HG02610 (cell line): ENCODE data around the gene HOXB4.

ENCODE experiments used
- ATAC-seq: cut with Tn5 transposase; IDR thresholded peaks from one replicate; pipeline ENCODE4 v1.9.1; 2021; ENCODE audit warnings: mild to moderate bottlenecking, moderate library complexity; ENCODE audit not compliant: unreplicated experiment

Gene HOXB4

DNA sequence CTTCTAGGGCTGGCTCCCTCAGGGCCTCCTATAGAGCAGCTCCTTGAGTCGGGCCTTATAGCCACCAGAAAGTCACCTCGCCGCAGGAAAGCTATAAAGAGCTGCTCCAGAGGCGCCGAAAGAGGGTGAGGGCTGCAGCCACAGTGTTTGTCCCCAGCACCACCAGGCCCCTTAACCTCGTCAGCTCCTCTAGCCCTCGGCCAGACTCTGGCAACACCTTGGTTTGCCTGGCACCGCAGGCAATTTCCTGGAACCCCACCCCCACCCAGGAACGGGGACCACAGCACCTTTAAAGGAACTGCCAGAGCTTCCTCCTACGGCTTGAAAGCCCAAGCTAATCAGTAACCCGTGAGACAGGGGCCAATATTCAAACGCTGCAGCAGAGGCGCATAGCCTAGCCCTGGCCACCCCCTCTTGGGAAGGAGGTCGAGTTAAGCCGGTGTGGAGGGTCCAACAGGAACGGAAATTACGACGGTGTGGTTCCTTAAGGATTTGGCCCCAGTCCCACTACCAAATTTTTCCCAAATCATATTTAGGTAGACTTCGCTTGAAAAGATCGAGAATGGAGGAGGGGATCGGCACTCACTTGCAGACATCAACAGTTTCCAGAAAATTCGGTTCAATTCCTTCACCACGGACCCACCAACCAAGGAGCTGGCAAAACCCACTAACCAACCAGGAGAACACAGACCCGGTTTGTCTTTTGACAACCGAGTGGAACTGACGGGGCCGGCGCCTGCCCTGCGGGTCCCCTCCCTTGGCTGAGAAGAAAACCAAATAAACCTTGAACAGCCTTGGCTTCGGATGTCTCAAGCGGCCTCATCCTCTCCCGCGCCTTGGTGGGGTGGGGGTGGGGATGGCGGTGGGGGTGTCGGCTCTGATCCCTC lies 23.6 kb upstream of the HOXB4 start:
- no peak for ATAC-seq

DNA sequence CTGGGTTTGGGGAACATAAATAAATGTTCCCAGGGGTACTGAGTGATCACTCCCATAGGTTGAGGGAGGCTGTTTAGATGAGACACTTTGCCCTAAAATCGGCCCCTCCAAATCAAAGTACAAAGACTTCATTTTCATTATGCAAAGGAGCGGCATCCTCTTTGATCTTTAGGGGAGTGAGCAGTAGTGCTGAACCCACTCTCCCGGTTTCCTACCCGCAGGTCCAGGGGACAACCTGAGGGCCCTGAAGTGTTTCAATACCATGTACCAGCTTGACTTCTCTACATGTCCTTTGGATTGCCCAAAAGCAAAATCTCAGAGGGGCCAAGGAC lies 23.0 kb upstream of the HOXB4 start:
- no peak for ATAC-seq

DNA sequence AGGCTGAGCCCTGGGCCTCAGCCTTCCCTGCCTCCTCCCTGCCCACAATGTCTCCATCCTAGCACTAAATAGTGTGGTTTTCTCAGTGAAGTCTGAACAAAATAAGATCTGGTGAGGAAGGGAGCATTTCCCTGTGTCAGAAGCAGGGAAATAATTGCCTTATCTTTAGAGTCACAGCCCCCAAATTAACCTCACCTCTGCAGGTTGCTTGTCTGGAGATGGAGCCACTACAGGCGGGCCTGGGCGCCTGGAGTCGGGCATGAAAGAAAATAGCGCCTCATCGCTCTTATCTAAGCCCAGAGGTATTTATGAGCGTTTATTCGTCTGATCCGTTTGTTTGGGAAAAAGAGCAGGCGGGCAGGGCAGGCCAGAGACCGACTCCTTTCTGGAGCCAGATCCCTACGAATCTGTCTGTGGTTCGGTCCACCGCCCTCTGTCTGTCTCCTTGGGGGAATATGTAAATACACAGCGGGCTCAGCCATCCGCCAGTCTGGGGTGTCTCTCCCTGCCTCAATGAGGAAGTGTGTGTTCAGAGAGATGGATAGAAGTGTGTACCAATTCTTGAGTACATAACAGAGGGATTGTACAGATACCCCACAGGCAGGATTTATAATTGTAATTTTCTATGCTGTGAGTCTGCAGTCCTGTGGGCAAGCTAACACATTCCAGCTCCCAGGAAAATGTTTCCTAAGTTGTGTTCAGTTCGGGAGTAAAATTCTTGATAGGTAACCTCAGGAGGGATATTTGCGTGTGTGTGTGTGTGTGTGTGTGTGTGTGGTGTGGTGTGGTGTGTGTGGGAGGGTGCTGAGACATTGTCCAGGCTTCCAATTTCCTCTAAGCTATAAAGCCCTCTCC lies 22.3 kb upstream of the HOXB4 start:
- no peak for ATAC-seq

DNA sequence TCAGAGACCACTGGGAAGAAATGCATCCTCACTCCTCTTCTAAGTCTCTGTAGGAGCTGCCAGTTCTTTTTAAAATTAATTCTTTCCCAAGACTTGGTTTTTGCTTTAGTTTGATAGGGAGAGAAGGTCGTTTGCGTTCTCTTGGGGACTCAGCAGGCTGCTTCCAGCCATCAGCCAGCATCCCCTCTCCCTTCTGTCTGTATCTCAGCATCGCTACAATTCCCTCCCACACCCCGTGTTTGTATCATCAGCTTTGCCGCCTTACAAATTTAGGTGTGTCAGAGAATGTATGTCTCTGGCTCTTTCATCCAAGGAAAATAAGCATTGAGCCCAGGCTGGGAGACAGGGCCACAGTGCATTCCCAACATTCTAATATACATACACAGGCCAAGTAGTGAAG lies 21.2 kb upstream of the HOXB4 start:
- no peak for ATAC-seq

DNA sequence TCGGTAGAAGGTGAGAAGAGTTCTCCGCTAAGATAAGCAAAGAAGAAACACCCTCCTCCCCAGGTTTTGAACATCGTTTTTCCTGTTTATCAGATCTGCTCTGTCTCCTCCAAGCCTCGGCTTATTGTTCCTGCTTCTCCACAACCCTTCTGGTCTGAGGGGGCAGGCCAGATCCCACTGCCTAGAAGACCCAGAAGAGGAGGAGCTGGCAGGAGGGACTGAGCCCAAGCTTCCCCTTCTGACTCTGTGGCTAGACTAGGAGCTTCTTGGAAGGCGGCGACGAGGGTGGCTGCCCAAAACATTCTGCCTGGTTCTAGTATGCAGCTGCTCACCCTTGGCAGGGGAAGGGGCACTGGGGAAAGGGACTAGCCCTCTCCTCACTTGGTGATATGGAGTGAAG lies 20.6 kb upstream of the HOXB4 start:
- no peak for ATAC-seq

- no peak for ATAC-seq
These were observed 19.9 kb upstream of the HOXB4 start for GRCh38 chr17:48597778-48598631.

DNA sequence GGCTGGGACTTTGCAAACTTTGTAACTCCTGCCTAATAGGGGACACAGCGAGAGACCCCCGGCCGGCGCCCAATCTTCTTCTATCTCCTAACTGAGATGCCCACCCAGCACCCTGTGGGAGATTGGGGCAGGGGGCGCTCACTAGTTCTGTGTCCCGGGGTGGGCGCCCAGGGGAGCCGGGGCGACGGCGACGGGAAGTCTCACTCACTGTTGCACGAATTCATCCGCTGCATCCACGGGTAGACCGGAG lies 19.3 kb upstream of the HOXB4 start:
- ATAC-seq: no peak

DNA sequence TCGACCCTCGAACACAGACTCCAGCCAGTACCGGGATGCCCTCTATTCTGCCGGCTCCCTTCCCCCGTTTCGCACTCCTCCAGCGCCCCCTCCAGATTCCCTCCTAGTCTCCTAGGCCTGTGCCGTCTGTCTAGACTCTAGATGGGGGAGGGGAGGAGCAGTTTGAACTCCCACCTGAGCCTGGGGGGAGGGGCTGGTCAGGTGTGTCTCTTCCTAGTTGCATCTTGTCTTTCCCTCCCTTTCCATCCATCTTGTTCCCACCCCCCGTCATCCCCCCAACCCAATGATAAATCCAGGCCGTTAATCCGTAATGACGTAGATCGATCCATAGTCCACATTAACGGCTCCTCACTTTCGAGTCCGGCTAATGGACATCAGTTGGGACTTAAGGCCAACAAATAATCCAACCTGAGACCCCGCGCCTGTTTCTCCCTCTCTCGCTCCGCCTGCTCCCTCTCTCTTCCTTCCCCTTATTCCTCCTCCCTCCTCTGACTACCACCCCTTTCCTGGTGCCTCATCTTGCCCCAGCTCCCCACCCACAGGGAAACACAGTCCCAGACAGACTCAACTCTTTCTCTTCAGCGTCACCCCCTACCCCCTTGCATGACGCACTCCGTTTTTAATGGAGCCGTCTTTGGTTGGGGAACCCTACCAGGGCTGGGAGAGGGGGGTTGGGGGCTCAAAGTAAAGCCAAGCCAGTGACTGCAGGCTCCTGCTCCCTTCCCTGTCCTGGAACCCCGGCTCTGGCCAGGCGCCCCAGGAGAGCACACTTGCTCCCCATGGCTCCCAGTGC lies 18.8 kb upstream of the HOXB4 start:
- ATAC-seq: no peak

DNA sequence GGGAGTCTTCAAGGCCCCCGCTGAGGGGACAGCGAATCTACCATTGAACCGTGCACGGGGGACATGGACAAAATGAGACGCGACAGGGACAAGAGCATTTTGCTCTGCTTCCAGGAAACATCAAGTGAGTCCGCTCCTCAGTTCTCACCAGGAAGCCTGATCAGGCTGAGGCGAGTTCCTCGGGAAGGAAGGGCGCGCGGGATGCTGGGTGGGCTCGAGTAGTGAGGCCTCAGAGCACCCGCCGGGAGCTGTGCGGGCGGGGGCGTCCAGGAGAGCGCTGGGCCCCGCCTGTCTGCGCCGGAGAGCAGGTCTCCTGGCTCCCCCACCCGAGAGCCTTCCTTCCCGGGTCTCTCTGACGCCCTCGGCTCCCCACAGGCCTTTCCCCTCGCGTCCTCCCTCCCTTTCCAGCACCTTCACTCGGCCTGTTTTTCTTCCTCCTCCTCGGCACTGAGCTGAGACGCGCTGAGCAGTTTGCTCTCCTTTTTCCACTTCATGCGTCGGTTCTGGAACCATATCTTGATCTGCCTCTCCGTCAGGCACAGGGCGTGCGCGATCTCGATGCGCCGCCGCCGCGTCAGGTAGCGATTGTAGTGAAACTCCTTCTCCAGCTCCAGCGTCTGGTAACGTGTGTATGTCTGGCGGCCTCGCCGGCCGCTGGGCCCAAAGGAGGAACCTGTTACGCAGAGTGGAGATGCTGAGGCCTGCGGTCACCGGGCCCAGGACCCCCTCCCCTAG lies 18.0 kb upstream of the HOXB4 start:
- no peak for ATAC-seq

DNA sequence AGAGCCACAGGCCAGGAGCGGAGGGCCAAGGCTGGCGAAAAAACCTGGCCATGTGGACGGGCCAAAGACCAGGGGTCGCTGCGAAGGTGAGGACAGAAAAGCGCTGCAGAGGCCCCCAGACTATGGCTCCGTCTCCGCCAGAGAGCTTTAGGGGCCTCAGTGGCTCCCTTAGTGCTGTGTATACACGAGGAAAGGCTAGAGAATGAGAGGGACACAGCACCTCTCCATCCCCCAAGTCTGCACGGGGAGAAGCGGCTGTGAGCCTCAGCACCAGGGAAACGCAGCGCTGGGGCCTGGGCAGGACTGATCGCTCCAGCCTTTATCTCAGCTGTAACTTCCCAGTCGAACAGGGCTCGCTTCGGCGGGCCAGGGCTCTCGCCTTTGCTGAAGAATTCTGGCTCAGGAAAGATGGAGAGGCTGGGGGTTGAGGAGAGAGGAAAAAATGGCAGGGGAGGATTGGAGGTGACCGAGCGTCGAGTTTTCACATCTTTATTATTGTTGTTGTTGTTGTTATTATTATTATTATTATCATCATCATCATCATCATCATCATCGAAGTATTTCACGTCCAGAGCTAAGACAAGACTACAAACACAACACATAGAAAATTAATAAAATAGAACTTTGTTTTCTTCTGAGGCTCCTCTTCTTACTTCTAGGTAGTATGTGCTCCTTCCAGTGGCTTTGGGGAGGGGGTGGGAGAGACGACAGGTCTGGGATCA lies 17.3 kb upstream of the HOXB4 start:
- no peak for ATAC-seq

DNA sequence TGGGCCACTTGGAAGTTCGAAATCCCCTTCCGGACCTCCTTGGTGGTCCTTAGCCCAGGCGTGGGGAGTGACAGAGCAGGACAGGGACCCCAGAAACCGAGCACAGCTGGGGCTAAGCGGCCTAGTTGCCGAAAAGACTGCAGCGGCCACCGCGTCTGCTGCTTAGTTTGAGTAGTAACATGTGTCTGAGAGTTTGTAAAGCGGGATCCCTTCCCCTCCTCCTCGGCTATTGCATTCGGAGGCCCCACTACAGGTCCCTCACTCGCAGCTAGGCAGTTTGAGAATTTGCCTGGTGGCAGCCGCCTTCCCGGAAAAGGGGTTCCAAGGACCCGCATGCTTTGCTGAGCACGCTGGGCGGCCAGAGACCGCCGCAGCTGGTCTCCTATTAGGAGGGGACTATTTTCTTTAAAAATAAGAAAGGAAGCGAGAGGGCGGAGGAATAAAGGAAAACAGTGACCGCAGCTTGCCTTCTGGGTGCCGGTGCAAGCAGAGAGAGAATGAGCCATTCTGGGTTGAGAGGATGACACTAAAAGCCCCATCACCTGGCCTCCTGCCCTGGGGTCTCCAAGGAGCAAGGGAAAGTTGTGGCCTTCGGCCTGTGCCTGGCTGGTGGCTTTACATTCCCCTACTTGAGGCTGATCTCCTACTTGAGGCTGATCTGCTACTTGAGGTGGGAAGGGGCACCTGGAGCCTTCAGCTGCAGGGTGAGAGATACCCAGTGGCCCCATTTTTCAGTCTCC lies 16.6 kb upstream of the HOXB4 start:
- no peak for ATAC-seq

- no peak for ATAC-seq
These were observed 15.8 kb upstream of the HOXB4 start for GRCh38 chr17:48593840-48594537.

DNA sequence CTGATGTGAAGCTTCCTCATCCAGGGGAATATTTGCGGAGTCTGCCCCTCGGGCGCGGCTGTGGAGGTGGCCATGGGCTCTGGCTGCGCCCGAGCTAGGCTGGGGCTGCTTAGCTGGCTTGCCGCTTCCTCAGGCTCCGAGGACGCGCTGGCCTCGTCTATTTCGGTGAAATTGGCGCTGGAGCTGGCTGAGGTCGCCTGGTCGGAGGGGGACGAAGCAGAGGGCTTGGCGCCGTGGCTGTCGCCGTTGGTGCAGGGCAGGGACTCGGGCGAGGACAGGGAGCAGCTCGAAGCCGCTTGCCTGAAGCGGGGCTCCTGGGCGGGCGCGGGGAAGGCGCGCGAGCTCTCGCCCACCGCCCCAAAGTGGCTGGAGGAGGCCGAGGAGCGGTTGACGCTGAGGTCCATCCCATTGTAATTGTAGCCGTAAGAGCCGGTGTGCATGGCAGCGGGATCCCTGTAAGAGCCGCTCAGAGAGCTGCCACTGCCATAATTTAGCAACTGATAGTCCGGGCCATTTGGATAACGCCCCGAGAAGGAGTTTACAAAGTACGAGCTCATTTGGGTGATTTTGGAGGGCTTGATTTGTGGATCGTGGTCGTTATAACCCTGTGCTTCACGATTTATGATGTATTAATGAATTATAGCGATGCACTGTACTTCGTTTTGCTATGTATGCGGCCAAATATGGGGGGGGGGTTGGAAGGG lies 15.1 kb upstream of the HOXB4 start, which contains the start of gene HOXB5:
HOXB5 (minus strand) TSS at position 654 of the 704 bp plus-strand sequence; CDS start at position 557, 97 bp downstream.
- ATAC-seq: no peak

DNA sequence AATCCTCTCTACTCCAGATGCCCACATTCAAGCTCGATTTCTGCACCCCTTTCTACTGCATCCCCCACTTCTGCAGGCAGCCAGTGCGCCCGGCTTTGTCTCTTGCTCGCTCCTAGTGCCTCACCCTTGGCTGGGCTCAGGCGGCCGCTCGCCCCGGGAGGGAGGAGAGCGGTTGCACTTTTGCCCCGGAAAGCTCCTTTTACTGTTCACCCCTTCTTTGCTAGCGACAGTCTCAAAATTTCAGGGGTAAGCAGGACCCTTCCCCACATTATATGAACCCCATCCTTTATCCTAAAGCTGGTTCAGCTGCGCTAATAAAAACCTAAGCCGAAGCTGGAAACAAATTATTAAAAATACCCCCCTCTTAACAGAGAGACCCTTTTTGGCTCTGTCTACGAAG lies 14.4 kb upstream of the HOXB4 start:
- ATAC-seq: no peak

GRCh38 chr17:48592057-48592514 lies 13.9 kb upstream of the HOXB4 start:
- no peak for ATAC-seq

- ATAC-seq: no peak
These were observed 13.3 kb upstream of the HOXB4 start for GRCh38 chr17:48591255-48592056.
